Measurements from ENCODE around the gene BRIP1. TPM values are rescaled to one million over a fixed set of nuclear protein-coding genes. Genes with fewer than 3 reads are reported as not detected.

Gene BRIP1
- total and polyA plus RNA-seq, 5 donors = 0.05 to 0.41 (median 0.20) TPM; not detected in 1

- Histone ChIP-seq H3K27me3 (ENCODE audit: control insufficient read depth, insufficient read depth) (no peaks in the 10 kb centered on the region), H3K4me1 (ENCODE audit: control insufficient read depth, insufficient read depth, low read length) (no peaks in the 10 kb centered on the region), H3K27ac (ENCODE audit: low read length) (no peak overlapping the region), H3K9me3 (ENCODE audit: control insufficient read depth, low read length) (no peaks in the 10 kb centered on the region), H3K4me3 (ENCODE audit: low read length) (no peak overlapping the region)
- 67% methylated on average over 5 of the region's 5 CpGs for WGBS
- no peak for ATAC-seq
- DNase-seq = no peak
- intact Hi-C loops (cut with DNase I) = no loop called here
Measured at GRCh38 chr17:61815863-61816503, 47.3 kb downstream of the BRIP1 start.

- no peak for ATAC-seq
- Histone ChIP-seq H3K4me1 (ENCODE audit: control insufficient read depth, insufficient read depth, low read length) (no peaks in the 10 kb centered on the region), H3K4me3 (ENCODE audit: low read length) (no peak overlapping the region), H3K9me3 (ENCODE audit: control insufficient read depth, low read length) (no peaks in the 10 kb centered on the region), H3K27me3 (ENCODE audit: control insufficient read depth, insufficient read depth) (no peaks in the 10 kb centered on the region), H3K27ac (ENCODE audit: low read length) (no peak overlapping the region)
- WGBS = 92% methylated on average over 1 of the region's 1 CpG
- DNase-seq = no peak
- intact Hi-C loops (cut with DNase I) = no loop called here
Measured at GRCh38 chr17:61814485-61814884, 48.8 kb downstream of the BRIP1 start.

- intact Hi-C loops (cut with DNase I) = no loop called here
- Histone ChIP-seq H3K4me3 (ENCODE audit: low read length) (no peak overlapping the region), H3K4me1 (ENCODE audit: control insufficient read depth, insufficient read depth, low read length) (no peaks in the 10 kb centered on the region), H3K27ac (ENCODE audit: low read length) (no peak overlapping the region), H3K27me3 (ENCODE audit: control insufficient read depth, insufficient read depth) (no peaks in the 10 kb centered on the region), H3K9me3 (ENCODE audit: control insufficient read depth, low read length) (no peaks in the 10 kb centered on the region)
- ATAC-seq = no peak
- 77% methylated on average over 1 of the region's 1 CpG for WGBS
- no peak for DNase-seq
Measured at GRCh38 chr17:61813211-61813610, 50.1 kb downstream of the BRIP1 start.

GRCh38 chr17:61812747-61813146, 50.6 kb downstream of the BRIP1 start:
- DNase-seq = no peak
- WGBS = 82% methylated on average over 2 of the region's 2 CpGs
- Histone ChIP-seq H3K4me1 (ENCODE audit: control insufficient read depth, insufficient read depth, low read length) (no peaks in the 10 kb centered on the region), H3K4me3 (ENCODE audit: low read length) (no peak overlapping the region), H3K27me3 (ENCODE audit: control insufficient read depth, insufficient read depth) (no peaks in the 10 kb centered on the region), H3K9me3 (ENCODE audit: control insufficient read depth, low read length) (no peaks in the 10 kb centered on the region), H3K27ac (ENCODE audit: low read length) (no peak overlapping the region)
- no peak for ATAC-seq
- intact Hi-C loops (cut with DNase I) = no loop called here

GRCh38 chr17:61809816-61810392, 53.4 kb downstream of the BRIP1 start:
- Histone ChIP-seq H3K9me3 (ENCODE audit: control insufficient read depth, low read length) (no peaks in the 10 kb centered on the region), H3K4me3 (ENCODE audit: low read length) (no peak overlapping the region), H3K4me1 (ENCODE audit: control insufficient read depth, insufficient read depth, low read length) (no peaks in the 10 kb centered on the region), H3K27me3 (ENCODE audit: control insufficient read depth, insufficient read depth) (no peaks in the 10 kb centered on the region), H3K27ac (ENCODE audit: low read length) (no peak overlapping the region)
- intact Hi-C loops (cut with DNase I) = no loop called here
- WGBS = 45% methylated on average over 2 of the region's 2 CpGs
- DNase-seq (no peak), ATAC-seq (no peak)

DNA sequence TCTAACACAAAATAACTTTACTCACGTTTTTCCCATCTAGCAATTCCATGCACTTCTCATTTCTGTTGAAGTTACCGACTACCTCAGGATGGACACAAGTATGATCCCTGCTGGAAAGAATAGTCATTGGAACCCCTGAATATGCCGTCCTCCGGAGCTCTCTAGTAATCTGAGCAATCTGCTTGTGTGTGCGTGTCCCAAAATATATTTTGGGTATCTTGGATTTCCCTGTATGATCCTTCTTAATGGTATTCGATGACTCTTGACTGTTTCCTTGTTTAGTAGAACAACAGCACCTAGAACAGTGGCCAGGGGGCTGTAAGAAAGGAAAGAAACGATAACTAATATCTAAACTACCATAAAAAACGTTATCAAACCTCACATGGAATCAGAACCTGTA, 54.9 kb downstream of the BRIP1 start:
- WGBS = 98% methylated on average over 8 of the region's 8 CpGs
- intact Hi-C loops (cut with DNase I) = no loop called here

GRCh38 chr17:61806936-61807335, 56.4 kb downstream of the BRIP1 start:
- no peak for DNase-seq
- no peaks in the 10 kb centered on the region for H3K9me3 ChIP-seq (ENCODE audit: control insufficient read depth, low read length)
- no peak overlapping the region for H3K4me3 ChIP-seq (ENCODE audit: low read length)
- H3K27ac ChIP-seq (ENCODE audit: low read length) = no peak overlapping the region
- intact Hi-C loops (cut with DNase I) = no loop called here
- no peaks in the 10 kb centered on the region for H3K27me3 ChIP-seq (ENCODE audit: control insufficient read depth, insufficient read depth)
- no peaks in the 10 kb centered on the region for H3K4me1 ChIP-seq (ENCODE audit: control insufficient read depth, insufficient read depth, low read length)
- WGBS = 97% methylated on average over 1 of the region's 1 CpG
- ATAC-seq = no peak

More for the DNA sequence above, 54.9 kb downstream of the BRIP1 start:
- Histone ChIP-seq H3K4me1 (ENCODE audit: control insufficient read depth, insufficient read depth, low read length) (no peaks in the 10 kb centered on the region), H3K27me3 (ENCODE audit: control insufficient read depth, insufficient read depth) (no peaks in the 10 kb centered on the region), H3K27ac (ENCODE audit: low read length) (no peak overlapping the region), H3K9me3 (ENCODE audit: control insufficient read depth, low read length) (no peaks in the 10 kb centered on the region), H3K4me3 (ENCODE audit: low read length) (no peak overlapping the region)
- DNase-seq (no peak), ATAC-seq (no peak)

DNA sequence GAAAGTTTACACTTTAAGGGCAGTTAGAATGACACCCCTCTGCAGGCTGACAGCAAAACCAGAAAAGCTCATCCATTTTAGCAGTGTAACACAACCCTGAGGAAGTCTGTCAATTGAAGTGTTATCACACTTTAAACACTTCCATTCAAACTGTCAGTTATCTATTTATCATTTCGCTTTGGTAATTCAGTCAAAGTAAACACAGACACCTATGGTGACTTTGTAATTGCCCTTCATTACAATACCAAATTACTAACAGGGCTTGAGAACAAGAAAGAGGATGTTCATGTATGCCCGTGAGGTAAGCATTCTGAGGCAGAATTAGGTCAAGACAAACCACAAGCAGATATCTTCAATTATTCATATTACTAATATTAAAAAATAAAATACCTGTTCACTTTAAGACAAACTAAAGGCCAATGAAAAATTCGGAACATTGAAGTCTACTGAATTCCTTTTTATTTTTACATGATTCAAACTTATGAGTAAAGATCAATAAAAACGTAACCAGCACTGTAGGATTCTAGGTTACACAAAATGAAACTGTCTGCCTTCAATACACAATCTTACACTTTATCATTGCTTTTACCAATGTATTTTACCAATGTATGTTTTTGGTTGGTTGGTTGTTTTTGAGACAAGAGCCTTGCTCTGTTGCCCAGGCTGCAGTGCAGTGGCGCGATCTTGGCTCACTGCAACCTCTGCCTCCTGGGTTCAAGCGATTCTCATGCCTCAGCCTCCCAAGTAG, 57.1 kb downstream of the BRIP1 start:
- Histone ChIP-seq H3K27ac (ENCODE audit: low read length) (no peak overlapping the region), H3K27me3 (ENCODE audit: control insufficient read depth, insufficient read depth) (no peaks in the 10 kb centered on the region), H3K9me3 (ENCODE audit: control insufficient read depth, low read length) (no peaks in the 10 kb centered on the region), H3K4me3 (ENCODE audit: low read length) (no peak overlapping the region), H3K4me1 (ENCODE audit: control insufficient read depth, insufficient read depth, low read length) (no peaks in the 10 kb centered on the region)
- intact Hi-C loops (cut with DNase I) = no loop called here
- ATAC-seq = no peak
- DNase-seq = no peak
- 92% methylated on average over 7 of the region's 7 CpGs for WGBS

DNA sequence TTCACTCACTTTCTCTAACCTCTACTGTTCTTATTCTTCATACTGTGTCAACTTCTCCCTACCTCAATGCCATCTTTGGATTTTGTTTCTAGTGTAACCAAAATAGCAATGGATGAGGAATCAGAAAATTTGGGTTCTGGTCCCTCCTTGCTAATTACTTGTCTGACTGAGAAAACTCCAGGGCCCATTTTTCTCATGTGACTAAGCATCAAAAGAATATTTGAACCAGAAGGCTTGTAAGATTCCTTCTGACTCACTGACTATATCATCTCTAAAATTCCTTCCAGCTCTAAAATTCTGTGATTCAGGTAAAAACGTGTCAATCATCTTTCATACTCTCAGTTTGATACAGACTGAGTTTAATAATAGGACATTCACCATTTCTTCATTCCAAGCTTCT, 57.9 kb downstream of the BRIP1 start:
- no peaks in the 10 kb centered on the region for H3K9me3 ChIP-seq (ENCODE audit: control insufficient read depth, low read length)
- WGBS = 76% methylated on average over 1 of the region's 1 CpG
- no peak overlapping the region for H3K27ac ChIP-seq (ENCODE audit: low read length)
- H3K4me1 ChIP-seq (ENCODE audit: control insufficient read depth, insufficient read depth, low read length) = no peaks in the 10 kb centered on the region
- no peaks in the 10 kb centered on the region for H3K27me3 ChIP-seq (ENCODE audit: control insufficient read depth, insufficient read depth)
- no peak for ATAC-seq
- H3K4me3 ChIP-seq (ENCODE audit: low read length) = no peak overlapping the region
- intact Hi-C loops (cut with DNase I) = no loop called here
- no peak for DNase-seq

GRCh38 chr17:61803796-61804195, 59.5 kb downstream of the BRIP1 start:
- 94% methylated on average over 1 of the region's 1 CpG for WGBS
- DNase-seq = no peak
- H3K9me3 ChIP-seq (ENCODE audit: control insufficient read depth, low read length) = no peaks in the 10 kb centered on the region
- no peak overlapping the region for H3K27ac ChIP-seq (ENCODE audit: low read length)
- H3K4me3 ChIP-seq (ENCODE audit: low read length) = no peak overlapping the region
- ATAC-seq = no peak
- no peaks in the 10 kb centered on the region for H3K27me3 ChIP-seq (ENCODE audit: control insufficient read depth, insufficient read depth)
- intact Hi-C loops (cut with DNase I) = no loop called here
- H3K4me1 ChIP-seq (ENCODE audit: control insufficient read depth, insufficient read depth, low read length) = no peaks in the 10 kb centered on the region

DNA sequence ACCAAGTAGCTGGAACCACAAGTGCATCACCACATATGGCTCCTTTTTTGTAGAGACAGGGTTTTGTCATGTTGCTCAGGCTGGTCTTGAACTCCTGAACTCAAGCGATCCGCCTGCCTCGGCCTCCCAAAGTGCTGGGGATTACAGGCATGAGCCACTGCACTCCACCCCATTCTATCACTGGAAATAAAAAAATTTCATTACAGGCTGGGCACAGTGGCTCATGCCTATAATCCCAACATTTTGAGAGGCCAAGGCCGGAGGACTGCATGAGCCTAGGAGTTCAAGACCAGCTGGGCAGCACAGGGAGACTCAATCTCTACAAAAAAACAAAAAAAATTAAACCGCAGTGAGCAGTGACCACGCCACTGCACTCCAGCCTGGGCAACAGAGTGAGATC, 60.1 kb downstream of the BRIP1 start:
- WGBS = 98% methylated on average over 6 of the region's 6 CpGs
- intact Hi-C loops (cut with DNase I) = no loop called here

More for the DNA sequence above, 60.1 kb downstream of the BRIP1 start:
- ATAC-seq (no peak), DNase-seq (no peak)
- no peaks in the 10 kb centered on the region for H3K9me3 ChIP-seq (ENCODE audit: control insufficient read depth, low read length)
- no peaks in the 10 kb centered on the region for H3K27me3 ChIP-seq (ENCODE audit: control insufficient read depth, insufficient read depth)
- no peak overlapping the region for H3K4me3 ChIP-seq (ENCODE audit: low read length)
- no peaks in the 10 kb centered on the region for H3K4me1 ChIP-seq (ENCODE audit: control insufficient read depth, insufficient read depth, low read length)
- no peak overlapping the region for H3K27ac ChIP-seq (ENCODE audit: low read length)
